Measurements from ENCODE around the gene PAQR9. TPM values are rescaled to one million over a fixed set of nuclear protein-coding genes. Genes with fewer than 3 reads are reported as not detected.

The PAQR9 gene
- total RNA-seq, 1 donor from 2014 or later = 15.3 TPM

GRCh38 chr3:142916605-142917004, 46.9 kb downstream of the PAQR9 start:
- Histone ChIP-seq H3K27me3 (ENCODE audit: low read depth) (no peaks in the 10 kb centered on the region), H3K9me3 (replicated peaks) (no peaks in the 10 kb centered on the region), H3K27ac (replicated peaks) (no peak overlapping the region), H3K4me1 (peaks cover 21% of the 10 kb centered on the region), H3K36me3 (no peaks in the 10 kb centered on the region), H3K4me3 (no peak overlapping the region)
- intact Hi-C loops (cut with micrococcal nuclease) = no loop called here
- no peak for DNase-seq
- no peak for TF ChIP-seq CTCF (IDR thresholded peaks at IDR 0.05; ENCODE audit: borderline replicate concordance)

GRCh38 chr3:142915636-142916035, 47.8 kb downstream of the PAQR9 start:
- H3K4me3 ChIP-seq = no peak overlapping the region
- no peaks in the 10 kb centered on the region for H3K9me3 ChIP-seq (replicated peaks)
- H3K36me3 ChIP-seq = no peaks in the 10 kb centered on the region
- no peak for TF ChIP-seq CTCF (IDR thresholded peaks at IDR 0.05; ENCODE audit: borderline replicate concordance)
- no peak overlapping the region for H3K27ac ChIP-seq (replicated peaks)
- H3K27me3 ChIP-seq (ENCODE audit: low read depth) = no peaks in the 10 kb centered on the region
- peaks cover 31% of the 10 kb centered on the region for H3K4me1 ChIP-seq
- intact Hi-C loops (cut with micrococcal nuclease) = no loop called here
- DNase-seq = no peak

GRCh38 chr3:142914286-142914811, 49.1 kb downstream of the PAQR9 start:
- intact Hi-C loops (cut with micrococcal nuclease) = no loop called here
- Histone ChIP-seq H3K27ac (replicated peaks) (no peak overlapping the region), H3K27me3 (ENCODE audit: low read depth) (no peaks in the 10 kb centered on the region), H3K9me3 (replicated peaks) (no peaks in the 10 kb centered on the region), H3K4me3 (no peak overlapping the region), H3K36me3 (no peaks in the 10 kb centered on the region), H3K4me1 (peaks cover 44% of the 10 kb centered on the region)
- DNase-seq = no peak
- TF ChIP-seq CTCF (IDR thresholded peaks at IDR 0.05; ENCODE audit: borderline replicate concordance) = no peak

GRCh38 chr3:142913432-142913831, 50.0 kb downstream of the PAQR9 start:
- Histone ChIP-seq H3K36me3 (no peaks in the 10 kb centered on the region), H3K9me3 (replicated peaks) (no peaks in the 10 kb centered on the region), H3K27me3 (ENCODE audit: low read depth) (no peaks in the 10 kb centered on the region), H3K4me3 (no peak overlapping the region), H3K27ac (replicated peaks) (peak overlapping the region; percentile 69), H3K4me1 (peaks cover 53% of the 10 kb centered on the region)
- DNase-seq = no peak
- no peak for TF ChIP-seq CTCF (IDR thresholded peaks at IDR 0.05; ENCODE audit: borderline replicate concordance)
- intact Hi-C loops (cut with micrococcal nuclease) = no loop called here

GRCh38 chr3:142912402-142913172, 50.9 kb downstream of the PAQR9 start:
- DNase-seq = no peak
- no peaks in the 10 kb centered on the region for H3K36me3 ChIP-seq
- TF ChIP-seq CTCF (IDR thresholded peaks at IDR 0.05; ENCODE audit: borderline replicate concordance) = no peak
- no peaks in the 10 kb centered on the region for H3K27me3 ChIP-seq (ENCODE audit: low read depth)
- H3K27ac ChIP-seq (replicated peaks) = peak overlapping the region; percentile 69
- H3K4me1 ChIP-seq = peaks cover 60% of the 10 kb centered on the region
- no peaks in the 10 kb centered on the region for H3K9me3 ChIP-seq (replicated peaks)
- intact Hi-C loops (cut with micrococcal nuclease) = no loop called here
- H3K4me3 ChIP-seq = no peak overlapping the region

Other genes starting within 250 kb of the PAQR9 start
- gene TRPC1, start 239.6 kb downstream of the PAQR9 start, total RNA-seq = 13.9 TPM
- 74.3 TPM for gene PCOLCE2, start 74.6 kb downstream of the PAQR9 start, total RNA-seq
- 43.7 TPM for gene U2SURP, start 37.9 kb upstream of the PAQR9 start, total RNA-seq
- 1.8 TPM for gene CHST2, start 156.1 kb upstream of the PAQR9 start, total RNA-seq